ENCODE data around the gene WARS2.

WARS2 gene

DNA sequence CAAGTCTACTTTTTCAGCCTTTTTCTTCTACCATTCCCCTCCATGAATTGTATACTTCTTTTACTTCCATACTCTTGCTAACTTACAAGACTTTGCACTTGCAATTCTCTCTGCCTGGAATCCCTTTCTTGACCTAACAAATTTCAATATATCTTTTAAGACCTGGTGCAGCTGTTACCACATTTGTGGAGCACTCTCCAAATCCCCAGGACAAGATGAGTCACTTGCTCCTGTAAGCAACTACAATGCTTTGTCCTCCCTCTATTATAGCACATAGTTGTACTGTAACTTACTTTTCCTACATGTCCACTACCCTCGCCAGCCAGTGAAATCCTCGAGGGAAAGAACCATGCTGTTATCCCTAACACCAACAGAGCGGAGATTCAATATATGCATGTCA is 43.1 kb downstream of the WARS2 start:
- Histone ChIP-seq H3K27ac (ENCODE audit: poor library complexity, severe bottlenecking) (no peak overlapping the region), H3K27me3 (ENCODE audit: insufficient read depth, poor library complexity, severe bottlenecking) (no peaks in the 10 kb centered on the region), H3K36me3 (ENCODE audit: low read depth) (no peaks in the 10 kb centered on the region), H3K4me3 (ENCODE audit: severe bottlenecking) (no peak overlapping the region), H3K4me1 (ENCODE audit: insufficient read depth, poor library complexity, severe bottlenecking) (no peaks in the 10 kb centered on the region), H3K9me3 (ENCODE audit: severe bottlenecking) (no peaks in the 10 kb centered on the region)
- no peak for DNase-seq (ENCODE audit: low spot score)
- no peak for ATAC-seq (ENCODE audit: low read depth)
- no peak for TF ChIP-seq CTCF (IDR thresholded peaks at IDR 0.05; ENCODE audit: poor library complexity, severe bottlenecking)

DNA sequence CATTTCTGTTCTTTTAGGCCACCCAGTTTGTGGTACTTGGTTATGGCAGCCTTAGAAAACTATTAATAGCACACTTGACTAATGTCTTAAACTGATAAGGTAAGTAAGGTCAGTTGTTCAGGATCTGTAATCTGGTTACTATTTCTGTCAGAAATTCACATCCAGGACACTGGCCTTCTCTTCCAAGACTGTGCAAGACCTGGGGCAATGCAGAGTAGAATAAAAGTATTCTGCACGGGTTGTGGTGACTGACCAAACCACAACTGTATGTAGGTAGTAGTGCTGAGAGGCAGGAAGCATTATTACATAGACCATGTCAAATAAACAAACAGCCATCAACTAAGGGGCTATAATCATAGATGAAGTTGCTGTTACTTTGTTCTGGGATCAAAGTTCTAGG is 46.7 kb downstream of the WARS2 start:
- no peak overlapping the region for H3K4me3 ChIP-seq (ENCODE audit: severe bottlenecking)
- no peak for TF ChIP-seq CTCF (IDR thresholded peaks at IDR 0.05; ENCODE audit: poor library complexity, severe bottlenecking)
- H3K27ac ChIP-seq (ENCODE audit: poor library complexity, severe bottlenecking): no peak overlapping the region
- no peaks in the 10 kb centered on the region for H3K27me3 ChIP-seq (ENCODE audit: insufficient read depth, poor library complexity, severe bottlenecking)
- no peaks in the 10 kb centered on the region for H3K36me3 ChIP-seq (ENCODE audit: low read depth)
- ATAC-seq (ENCODE audit: low read depth) (no peak), DNase-seq (ENCODE audit: low spot score) (no peak)
- no peaks in the 10 kb centered on the region for H3K4me1 ChIP-seq (ENCODE audit: insufficient read depth, poor library complexity, severe bottlenecking)
- no peaks in the 10 kb centered on the region for H3K9me3 ChIP-seq (ENCODE audit: severe bottlenecking)

DNA sequence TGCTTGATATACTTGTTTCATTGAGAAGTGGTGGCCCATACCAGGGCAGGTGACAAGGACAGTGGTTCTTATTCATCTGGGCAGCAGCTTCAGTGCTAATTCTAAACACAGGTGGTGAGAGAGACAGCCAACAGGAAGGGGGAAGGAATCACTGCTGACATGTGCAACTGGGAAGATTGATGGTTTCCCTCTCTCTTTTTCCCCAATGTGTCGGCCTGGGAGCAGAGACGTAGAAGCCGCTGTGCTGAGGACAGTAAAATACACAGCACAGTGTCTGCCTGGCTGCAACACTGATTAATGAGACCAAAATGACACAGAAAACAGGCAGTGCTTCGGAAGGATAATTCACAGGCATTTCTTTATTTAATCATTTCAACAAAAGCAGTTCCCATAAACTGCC is 48.8 kb downstream of the WARS2 start:
- DNase-seq (ENCODE audit: low spot score): no peak
- H3K9me3 ChIP-seq (ENCODE audit: severe bottlenecking): no peaks in the 10 kb centered on the region
- no peaks in the 10 kb centered on the region for H3K36me3 ChIP-seq (ENCODE audit: low read depth)
- ATAC-seq (ENCODE audit: low read depth): no peak
- no peak for TF ChIP-seq CTCF (IDR thresholded peaks at IDR 0.05; ENCODE audit: poor library complexity, severe bottlenecking)
- H3K27me3 ChIP-seq (ENCODE audit: insufficient read depth, poor library complexity, severe bottlenecking): no peaks in the 10 kb centered on the region
- no peak overlapping the region for H3K4me3 ChIP-seq (ENCODE audit: severe bottlenecking)
- no peaks in the 10 kb centered on the region for H3K4me1 ChIP-seq (ENCODE audit: insufficient read depth, poor library complexity, severe bottlenecking)
- H3K27ac ChIP-seq (ENCODE audit: poor library complexity, severe bottlenecking): no peak overlapping the region

DNA sequence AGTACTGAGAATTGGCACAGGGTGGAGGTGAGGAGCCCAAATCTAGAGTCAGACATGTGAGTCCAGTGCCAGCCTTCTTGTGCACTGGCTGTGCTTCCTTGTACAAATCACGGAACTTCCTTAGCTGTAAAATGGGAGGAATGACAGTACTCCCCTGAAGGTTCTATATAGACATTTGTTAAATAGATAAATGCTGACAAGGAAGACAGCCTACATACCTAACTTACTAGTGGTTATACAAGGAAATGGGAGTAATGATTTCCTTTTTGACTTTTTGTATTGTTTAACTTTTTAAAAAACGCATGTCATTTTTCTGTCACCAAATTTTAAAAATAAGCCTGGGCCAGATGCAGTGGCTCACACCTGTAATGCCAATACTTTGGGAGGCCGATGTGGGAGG is 50.2 kb downstream of the WARS2 start:
- ATAC-seq (ENCODE audit: low read depth) (no peak), DNase-seq (ENCODE audit: low spot score) (no peak)
- TF ChIP-seq CTCF (IDR thresholded peaks at IDR 0.05; ENCODE audit: poor library complexity, severe bottlenecking): no peak
- Histone ChIP-seq H3K27me3 (ENCODE audit: insufficient read depth, poor library complexity, severe bottlenecking) (no peaks in the 10 kb centered on the region), H3K9me3 (ENCODE audit: severe bottlenecking) (no peaks in the 10 kb centered on the region), H3K27ac (ENCODE audit: poor library complexity, severe bottlenecking) (no peak overlapping the region), H3K4me1 (ENCODE audit: insufficient read depth, poor library complexity, severe bottlenecking) (no peaks in the 10 kb centered on the region), H3K4me3 (ENCODE audit: severe bottlenecking) (no peak overlapping the region), H3K36me3 (ENCODE audit: low read depth) (no peaks in the 10 kb centered on the region)

DNA sequence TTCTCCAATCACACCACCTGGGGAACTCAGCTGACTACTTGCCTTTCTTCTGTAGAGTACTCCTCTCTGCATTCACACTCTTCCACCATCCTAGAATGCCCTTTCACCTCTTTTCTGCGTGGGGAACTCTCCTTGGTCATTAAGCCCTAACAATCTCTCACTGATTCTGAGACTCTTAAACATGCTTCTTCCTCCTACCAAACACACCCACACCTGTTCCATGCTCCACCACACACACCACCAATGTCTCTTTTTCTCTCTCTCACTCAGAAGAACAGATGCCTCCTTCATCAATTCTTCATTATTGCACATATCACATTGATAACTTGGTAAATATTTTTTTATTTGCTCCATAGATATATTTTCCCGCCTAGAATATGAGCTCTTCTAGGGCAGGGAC is 53.6 kb downstream of the WARS2 start:
- no peak for ATAC-seq (ENCODE audit: low read depth)
- H3K27me3 ChIP-seq (ENCODE audit: insufficient read depth, poor library complexity, severe bottlenecking): no peaks in the 10 kb centered on the region
- no peaks in the 10 kb centered on the region for H3K4me1 ChIP-seq (ENCODE audit: insufficient read depth, poor library complexity, severe bottlenecking)
- no peak for DNase-seq (ENCODE audit: low spot score)
- H3K9me3 ChIP-seq (ENCODE audit: severe bottlenecking): no peaks in the 10 kb centered on the region
- TF ChIP-seq CTCF (IDR thresholded peaks at IDR 0.05; ENCODE audit: poor library complexity, severe bottlenecking): no peak
- H3K36me3 ChIP-seq (ENCODE audit: low read depth): no peaks in the 10 kb centered on the region
- no peak overlapping the region for H3K4me3 ChIP-seq (ENCODE audit: severe bottlenecking)
- H3K27ac ChIP-seq (ENCODE audit: poor library complexity, severe bottlenecking): no peak overlapping the region

Measured in RWPE2 (cell line).